Mesenteric fat pad (tissue), 1 donor: Measurements from ENCODE around the gene SYNGR4. TPM values are rescaled to one million over a fixed set of nuclear protein-coding genes. Genes with fewer than 3 reads are reported as not detected.
A peak's percentile ranks its signal among the peaks of the same experiment; 100 is the strongest.
"Not testable (repeated sequence)": the region's sequence is repeated elsewhere in the genome, so short reads cannot be mapped to it uniquely, and the experiment has no call there.

Experiments
- DNase-seq: peaks from one replicate; pipeline ENCODE4 v3.0.0-alpha.2; 2020; ENCODE audit warnings: low spot score
- total RNA-seq: library from RNA; stranded (reverse); fragmentation: NEBNext Ultra II Directional; extraction: Animal tissue kit (Norgen Biotek cat#: 25700); gene quantifications from one replicate; pipeline ENCODE4 v1.2.1, GENCODE V29; 2021
- donor health status: DM: yes; HTN: yes; CAD: no.

SYNGR4 gene
- total RNA-seq, 1 donor from 2014 or later, result not detected

DNA sequence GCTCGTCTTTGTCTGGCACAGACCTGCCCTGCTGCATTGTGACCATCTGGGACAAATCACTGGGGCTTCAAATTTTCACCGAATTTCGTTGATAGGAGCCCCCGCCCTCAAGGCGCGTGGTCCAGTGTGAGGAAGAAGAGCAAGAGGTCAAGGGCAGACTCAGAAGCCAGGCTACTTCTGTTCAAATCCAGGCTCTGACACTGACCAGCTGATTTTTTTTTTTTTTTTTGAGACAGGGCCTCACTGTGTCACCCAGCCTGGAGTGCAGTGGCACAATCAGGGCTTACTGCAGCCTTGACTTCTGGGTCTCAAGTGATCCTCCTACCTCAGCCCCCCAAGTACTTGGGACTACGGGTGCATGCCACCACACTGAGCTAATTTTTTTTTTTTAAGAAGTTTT lies 7.2 kb downstream of the SYNGR4 start:
- DNase-seq, result no peak

DNA sequence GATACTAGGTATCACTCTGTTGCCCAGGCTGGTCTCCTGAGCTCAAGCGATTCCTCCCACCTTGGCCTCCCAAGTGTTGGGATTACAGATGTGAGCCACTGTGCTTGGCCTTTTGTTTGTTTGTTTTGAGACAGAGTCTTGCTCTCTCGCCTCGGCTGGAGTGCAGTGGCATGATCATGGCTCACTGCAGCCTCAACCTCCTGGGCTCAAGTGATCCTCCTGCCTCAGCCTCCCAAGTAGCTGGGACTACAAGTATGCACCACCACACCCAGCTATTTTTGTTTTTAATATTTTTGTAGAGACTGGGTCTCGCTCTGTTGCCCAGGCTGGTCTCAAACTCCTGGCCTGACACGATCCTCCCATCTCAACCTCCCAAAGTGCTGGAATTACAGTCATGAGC lies 7.6 kb downstream of the SYNGR4 start:
- not testable (repeated sequence) for DNase-seq

DNA sequence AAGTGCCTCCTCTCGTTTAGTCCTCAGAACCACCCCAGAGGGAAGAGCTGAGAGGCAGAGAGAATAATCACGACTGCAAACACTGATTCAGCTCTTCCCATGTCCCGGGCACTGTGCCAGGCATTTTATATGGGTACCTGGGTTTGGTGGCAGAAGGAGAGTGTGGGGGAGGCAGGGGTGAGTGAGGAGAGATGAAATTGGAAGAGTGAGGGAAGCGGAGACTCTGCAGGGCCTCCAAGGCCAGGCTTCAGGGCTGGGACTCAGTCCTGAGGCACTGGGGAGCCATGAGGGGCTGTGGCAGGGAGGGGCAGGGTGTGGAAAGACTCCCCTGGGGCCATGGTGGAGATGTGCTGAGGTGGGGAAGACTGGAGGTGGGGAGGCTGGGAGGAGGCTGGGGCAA lies 8.7 kb downstream of the SYNGR4 start:
- DNase-seq, result no peak

DNA sequence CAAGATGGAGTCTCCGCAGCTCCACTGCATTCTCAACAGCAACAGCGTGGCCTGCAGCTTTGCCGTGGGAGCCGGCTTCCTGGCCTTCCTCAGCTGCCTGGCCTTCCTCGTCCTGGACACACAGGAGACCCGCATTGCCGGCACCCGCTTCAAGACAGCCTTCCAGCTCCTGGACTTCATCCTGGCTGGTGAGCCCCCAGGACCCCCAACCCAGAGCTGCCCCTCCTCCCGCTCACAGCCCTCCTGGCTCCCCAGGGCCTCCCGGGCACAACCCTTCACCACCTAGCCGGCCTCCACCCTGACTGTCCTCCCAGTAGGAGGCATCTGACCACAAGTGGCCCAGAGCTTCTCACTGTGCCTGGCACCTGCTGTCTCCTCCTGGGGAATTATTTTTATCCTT lies 9.4 kb downstream of the SYNGR4 start:
- no peak for DNase-seq

DNA sequence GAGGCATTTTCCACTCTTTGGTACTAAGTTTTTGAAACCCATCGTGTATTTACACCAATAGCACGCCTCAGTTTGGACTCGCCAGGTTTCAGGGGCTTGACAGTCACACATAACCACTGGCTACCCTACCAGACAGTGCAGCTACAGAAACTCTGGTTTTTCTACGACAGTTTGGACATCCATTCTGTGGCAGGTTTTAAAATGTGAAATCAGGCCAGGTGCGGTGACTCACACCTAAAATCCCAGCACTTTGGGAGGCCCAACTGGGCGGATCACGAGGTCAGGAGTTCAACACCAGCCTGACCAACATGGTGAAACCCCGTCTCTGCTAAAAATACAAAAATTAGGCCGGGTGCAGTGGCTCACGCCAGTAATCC lies 14.0 kb downstream of the SYNGR4 start:
- no peak for DNase-seq

DNA sequence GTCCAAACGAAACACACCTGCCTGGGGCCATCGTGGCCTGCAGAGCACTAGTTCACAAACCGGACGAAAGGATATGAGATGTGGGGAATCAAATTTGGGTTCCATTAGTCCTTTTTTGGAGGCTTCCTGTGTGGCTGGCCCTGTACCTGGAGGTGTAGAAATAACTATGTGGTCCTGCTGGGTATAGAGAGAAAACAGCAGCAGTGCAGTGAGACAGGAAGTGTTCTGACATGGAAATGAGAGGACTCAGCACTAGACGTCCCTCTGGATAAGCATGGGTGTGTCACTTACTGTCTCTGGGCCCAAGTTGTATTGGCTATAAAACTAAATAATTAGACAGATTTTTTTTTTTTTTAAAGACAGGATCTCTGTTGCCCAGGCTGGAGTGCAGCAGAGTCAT lies 14.9 kb downstream of the SYNGR4 start:
- no peak for DNase-seq

DNA sequence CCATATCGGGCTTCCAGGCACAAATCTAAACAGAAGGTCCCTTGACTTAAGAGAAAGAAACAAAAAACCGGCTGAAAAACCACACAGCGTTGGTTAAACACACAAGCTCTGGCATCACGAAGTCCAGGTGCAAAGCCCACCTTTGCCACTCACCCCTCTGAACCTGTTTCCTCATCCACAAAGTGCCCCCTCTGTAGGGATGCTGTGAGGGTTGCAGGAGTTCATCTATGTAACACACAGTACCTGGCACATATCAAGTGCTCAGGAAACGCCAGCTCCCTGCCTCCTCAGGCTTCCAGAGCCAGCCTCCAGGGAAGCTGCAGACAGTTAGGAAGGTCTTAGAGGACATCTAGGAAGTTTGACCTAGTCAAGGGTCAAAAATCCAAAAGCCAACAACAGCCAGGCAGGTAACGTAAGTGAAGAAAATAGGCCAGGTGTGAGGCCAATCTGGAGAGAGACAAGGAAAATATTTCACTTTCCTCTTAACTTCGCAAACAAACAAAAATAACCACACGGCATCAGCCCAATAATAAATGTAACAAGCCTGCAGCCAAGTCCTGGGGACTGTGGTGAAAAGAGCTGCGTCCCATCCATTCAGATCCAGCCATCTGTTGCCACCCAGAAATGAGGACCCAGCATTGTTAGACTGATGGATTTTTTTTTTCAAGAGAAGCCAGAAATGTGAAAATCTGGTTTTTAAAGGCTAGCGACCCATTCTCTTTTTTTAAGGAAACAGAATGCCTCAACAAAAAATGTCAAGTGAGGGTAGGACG lies 17.2 kb downstream of the SYNGR4 start:
- no peak for DNase-seq

DNA sequence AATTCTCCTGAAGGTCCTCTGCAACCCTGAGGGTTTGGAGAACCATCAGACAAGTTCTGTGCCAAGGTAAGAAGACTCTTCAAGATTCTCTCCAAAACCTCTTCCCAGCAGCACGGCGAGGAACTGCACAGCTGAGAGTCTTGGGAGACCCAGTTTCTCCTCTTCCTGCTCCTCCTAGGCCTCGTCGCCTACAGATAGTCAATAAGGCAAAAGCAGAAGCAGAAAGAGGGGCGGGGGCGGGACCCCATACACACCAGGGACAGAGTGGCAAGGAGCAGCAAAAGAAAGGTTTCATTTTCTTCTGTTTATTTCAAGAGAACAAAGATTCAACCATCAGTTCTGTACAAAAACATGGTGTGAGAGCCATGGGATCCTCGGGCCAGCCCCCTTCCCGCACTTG lies 18.1 kb downstream of the SYNGR4 start:
- no peak for DNase-seq

DNA sequence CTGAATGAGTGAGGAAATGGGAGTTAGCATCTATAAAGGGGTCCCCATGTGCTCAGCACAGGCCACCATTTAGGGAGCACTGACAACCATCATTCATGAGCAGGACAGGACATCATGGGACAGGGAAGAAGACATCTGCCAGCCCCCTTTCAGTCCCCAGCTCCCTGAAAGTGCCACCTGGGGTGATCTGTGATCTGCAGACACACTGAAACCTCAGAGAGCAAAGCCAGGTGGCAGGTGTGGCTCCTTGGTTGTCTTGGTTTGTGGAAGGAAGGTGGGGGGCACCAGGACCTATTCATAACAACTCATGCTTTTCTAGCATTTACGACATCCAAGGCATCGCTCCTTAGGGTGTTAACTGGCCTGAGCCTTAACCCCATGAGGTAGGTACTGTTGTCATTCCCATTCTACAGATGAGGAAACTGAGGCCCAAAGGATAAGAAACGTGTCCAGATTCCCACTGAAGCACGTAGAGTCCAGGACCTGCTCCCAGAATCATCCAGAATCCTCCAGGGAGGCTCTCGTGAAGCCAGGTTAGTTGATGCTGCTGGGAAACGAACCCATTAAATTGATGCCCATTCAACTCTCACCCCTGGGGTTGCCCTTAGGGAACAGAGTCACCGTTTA lies 21.4 kb downstream of the SYNGR4 start:
- no peak for DNase-seq

DNA sequence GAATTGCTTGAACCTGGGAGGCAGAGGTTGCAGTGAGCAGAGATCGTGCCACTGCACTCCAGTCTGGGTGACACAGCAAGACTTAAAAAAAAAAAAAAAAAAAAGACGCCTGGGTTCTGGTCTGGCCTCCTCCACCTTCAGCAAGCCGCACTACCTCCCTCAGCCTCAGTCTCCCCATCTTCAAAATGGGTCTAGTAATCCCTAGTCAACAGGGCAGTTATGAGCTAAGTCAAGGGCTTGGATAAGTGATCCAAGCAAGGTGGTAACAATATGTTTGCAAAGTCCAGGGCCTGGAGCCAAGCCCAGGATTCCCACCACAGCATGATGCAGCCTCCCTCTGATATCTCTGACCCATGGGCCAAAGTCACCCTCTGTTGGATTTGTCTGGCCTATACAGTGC lies 22.8 kb downstream of the SYNGR4 start:
- DNase-seq, result no peak

DNA sequence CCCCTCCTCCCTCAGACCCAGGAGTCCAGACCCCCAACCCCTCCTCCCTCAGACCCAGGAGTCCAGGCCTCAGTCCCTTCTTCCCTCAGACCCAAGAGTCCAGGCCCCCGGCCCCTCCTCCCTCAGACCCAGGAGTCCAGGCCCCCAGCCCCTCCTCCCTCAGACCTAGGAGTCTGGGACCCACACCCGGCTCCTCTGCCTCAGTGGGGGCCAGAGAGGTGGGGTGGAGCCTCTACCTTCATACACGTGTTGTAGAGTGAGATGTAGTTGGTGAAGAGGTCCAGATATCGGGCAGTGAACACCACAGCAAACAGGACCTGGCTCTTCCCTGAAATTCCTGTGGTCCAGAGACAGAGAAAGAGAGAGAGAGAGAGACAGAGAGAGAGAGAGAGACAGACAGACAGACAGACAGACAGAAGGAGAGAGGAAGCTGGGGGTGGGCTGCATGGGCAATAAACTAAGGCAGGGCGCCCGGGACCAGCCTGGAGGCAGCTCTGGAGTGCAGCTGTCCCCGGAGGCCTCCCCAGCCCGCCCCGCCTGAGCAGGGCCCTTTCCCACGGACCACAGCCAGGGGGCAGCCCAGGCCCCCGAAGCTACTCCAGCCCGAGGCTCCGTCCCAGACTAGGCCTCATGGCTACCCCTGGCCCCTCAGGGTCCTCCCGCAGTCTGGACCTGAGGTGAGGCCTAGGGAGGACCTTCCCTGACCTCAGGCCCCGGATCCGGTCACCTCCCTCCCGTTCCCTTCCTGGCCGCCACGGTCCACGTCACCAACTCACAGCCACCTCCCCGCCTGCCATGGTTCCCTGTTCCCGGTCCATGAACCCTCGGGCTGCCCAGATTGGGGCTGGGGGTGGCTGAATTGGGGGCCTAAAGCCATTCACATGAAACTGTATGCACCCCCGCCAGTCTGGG lies 26.3 kb downstream of the SYNGR4 start:
- no peak for DNase-seq

DNA sequence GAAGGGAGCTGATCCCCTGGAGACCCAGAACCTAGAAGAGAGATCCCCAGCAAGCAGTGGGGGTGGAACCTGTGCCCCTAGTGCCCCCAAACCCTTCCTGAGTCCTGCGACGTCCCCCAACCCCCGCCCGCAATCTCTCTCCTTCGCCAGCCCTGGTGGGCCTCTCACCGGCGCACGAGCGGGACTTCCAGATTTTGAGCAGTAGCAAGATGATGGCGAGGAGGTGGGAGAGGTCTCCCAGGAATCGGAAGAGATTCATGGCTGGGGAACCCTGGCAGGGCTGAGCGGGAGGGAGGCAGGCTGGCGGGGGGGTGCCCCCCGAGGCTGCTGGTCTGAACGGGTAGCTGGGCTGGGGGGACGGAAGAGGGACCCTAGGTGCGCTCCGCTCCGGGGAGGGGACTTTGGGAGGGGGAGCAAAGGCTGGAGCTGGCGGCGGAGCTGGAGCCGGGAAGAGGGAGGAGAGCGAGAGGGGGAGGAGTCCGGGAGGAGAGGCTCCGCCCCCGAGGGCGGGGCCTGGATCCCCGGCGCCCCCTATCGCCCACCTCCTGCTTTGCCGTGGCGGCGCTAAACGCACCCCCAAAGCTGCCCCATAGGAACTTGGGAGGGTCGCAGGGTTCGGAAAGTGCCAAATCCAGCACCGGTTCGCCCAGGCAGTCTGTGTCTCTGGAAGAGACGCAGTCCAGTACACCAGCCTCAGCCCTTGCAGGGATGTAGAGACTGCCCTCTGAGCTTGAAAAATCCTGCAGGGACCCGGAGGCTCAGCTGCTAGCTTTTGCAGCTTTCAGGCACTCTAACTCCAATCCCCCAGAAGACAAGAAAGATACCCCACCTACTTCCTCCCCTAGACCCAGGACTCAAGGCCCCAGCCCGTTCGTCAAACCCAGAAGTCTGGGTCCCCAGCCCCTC lies 27.2 kb downstream of the SYNGR4 start, which contains the start of gene KDELR1:
Gene KDELR1 (minus strand): TSS at position 452 of the 906 bp plus-strand sequence. CDS start 193 bp downstream, at position 259.
- peak; percentile 93 for DNase-seq

DNA sequence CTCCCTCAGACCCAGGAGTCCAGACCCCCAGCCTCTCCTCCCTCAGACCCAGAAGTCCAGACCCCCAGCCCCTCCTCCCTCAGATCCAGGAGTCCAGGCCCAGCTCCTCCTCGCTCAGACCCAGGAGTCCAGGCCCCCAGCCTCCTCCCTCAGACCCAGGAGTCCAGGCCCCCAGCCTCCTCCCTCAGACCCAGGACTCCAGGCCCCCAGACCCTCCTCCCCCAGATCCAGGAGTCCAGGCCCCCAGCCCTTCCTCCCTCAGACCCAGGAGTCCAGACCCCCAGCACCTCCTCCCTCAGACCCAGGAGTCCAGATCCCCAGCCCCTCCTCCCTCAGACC lies 27.8 kb downstream of the SYNGR4 start:
- not testable (repeated sequence) for DNase-seq

DNA sequence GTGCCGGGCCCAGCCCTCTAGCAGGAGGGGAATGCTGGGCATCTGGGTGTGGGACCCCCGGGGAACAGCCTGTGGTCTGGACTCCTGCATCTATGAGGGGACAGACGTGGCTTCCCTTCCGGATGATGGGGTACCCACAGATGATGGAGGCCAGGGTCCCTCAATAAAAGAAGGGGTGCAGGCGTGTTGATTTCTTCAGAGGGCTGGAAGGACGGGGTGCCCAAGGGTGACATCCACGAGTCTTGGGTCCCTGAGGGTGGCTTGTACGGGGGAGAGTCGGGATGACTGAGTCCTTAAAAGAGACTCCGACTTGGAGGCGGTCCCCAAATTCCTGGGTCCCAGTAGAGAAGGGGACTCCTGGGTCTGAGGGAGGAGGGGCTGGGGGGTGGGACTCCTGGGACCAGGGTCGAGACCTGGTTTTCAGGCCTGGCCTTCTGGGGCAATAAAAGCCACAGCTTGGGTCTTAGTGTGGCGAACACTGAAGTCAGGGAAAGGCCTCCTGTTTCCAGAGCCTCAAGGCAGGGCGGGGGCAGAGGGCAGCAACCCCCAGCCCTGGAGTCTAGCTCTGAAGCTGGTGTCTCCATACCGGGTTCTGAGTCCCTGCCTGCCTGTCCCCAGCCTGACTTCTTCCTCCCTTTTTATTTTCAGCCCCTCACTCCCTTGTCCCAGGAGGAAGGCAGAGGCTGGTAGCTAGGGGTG lies 28.8 kb downstream of the SYNGR4 start:
- no peak for DNase-seq

DNA sequence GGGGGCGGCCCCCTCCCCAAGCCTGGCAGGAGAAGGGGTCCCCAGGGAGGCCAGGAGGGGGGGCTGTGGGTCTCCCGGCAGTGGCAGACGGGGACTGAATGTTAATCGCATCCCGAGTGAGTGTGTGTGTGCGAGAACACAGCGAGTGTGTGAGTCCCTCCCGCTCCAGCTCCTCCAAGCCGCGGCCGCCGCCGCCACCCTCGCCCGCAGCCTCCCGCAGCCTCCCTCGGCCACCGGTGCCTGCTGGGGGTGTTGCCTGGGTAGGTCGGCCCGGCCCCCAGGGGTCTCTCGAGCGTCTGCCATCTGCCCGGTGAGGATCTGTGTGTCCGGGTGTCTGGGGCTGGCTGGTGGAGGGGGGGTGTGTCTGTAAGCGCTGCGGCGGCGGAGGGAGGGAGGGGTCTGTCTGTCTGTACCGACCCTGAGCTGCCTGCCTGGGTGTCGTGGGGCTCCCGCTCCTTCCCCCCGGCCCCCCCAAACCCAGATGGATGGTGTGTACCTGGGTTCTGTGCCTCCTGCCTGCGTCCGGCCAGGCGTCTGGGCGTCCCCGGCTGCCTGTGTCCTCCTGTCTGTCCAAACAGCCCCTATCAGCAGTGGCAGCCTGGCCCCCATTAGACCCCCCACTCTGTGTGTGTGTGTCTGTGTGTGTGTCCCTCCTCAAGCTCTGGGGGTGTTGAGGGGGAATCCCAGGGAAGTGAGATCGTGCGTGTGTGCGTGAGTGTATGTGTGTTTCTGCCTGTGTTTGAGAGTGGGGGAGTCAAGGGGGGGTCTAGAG lies 29.6 kb downstream of the SYNGR4 start, which contains the start of gene GRIN2D:
Gene GRIN2D (plus strand): TSS at position 110 of the 772 bp plus-strand sequence. CDS start 4,725 bp downstream, outside the sequence.
- DNase-seq, result no peak

DNA sequence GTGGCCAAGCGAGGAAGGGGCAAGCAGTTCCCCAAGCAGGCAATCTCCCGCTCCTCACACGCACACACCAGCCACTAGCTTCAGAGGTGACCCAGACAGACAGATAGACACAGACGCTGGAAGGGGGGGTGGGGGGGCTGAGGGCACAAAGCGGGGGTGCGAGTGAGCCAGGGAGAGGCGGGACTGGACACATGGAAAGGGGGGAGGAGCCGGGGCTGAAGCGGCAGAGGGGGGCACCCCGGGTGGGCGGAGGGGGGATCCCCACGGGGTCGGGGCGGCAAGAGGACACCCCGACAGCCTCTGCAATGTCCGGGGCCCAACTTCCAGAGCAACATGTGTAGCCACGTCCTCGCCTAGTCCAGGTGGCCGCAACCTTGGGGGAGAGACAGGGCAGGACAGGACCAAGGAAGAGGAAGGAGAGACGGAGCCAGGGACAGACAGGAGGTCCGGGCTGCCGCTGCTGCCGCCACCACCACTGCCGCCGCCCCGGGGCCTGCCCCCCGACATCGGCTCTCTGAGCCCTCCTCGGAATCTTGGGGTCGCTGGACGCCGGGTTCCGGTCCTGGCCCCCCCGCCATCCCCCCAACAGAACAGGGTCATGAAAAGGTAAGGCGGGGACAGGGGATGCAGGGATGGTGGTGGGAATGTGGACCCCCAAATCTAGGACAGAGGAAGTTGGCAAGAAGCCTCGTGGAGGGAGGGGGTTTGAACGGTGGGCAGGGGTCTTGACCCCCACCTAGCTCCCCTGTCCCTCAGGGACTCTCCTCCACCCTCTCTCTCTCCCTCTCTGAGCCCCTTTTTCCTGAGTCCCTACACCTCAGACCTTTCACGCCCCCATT lies 30.4 kb downstream of the SYNGR4 start:
- DNase-seq, result no peak

DNA sequence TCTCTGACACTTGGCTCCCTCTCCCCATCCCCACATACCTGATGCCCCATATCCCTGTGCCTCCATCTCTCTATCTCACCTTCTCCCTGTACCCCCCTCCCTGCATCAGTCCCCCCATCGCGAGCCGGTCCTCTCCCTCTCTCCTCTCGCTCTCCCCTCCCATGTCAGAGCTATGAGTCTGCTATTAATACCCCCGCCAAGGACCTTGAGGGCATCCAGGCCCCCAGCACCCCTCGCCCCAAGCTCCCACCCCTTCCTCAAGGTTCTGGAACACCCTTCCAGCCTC lies 30.9 kb downstream of the SYNGR4 start:
- DNase-seq, result no peak

DNA sequence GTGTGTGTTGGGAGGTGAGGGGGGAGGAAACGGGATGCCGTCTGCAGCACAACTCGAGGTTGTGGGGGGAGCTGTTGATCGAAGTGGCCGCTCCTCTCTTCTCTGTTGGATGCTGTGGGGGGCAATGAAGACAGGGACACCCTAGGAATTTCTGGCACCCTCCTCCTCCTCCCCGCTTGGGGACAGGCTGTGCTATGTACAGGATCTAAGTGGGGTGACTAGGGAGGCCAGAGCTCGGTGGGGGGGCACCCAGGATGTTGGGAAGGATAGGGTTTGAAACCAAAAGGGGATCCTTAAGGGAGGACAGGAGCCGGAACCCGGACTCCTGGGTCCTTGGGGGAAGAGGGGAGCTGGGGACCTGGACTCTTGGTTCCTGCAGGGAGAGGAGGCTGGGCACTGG lies 31.3 kb downstream of the SYNGR4 start:
- DNase-seq, result no peak
